Left renal pelvis (tissue), 4 donors: ENCODE results near the gene RNF126. TPM values are rescaled to one million over a fixed set of nuclear protein-coding genes. Genes with fewer than 3 reads are reported as not detected.

ENCODE experiments used
- polyA plus RNA-seq, 4 donors: library from polyadenylated mRNA; unstranded; fragments of 120-200 nt; gene quantifications; one replicate each; pipeline ENCODE4 v1.2.1, GENCODE V29; 2013; ENCODE audit not compliant: insufficient read length in 4 of 4

Gene RNF126
- polyA plus RNA-seq, 4 donors, result 19.4 to 37.5 (median 20.5) TPM

Other genes starting within 250 kb of the RNF126 start
- gene SHC2, start 202.2 kb downstream of the RNF126 start, polyA plus RNA-seq, result 10 to 100 TPM; 24.6 to 39.6 (median 29.3) TPM
- 1 to 10 TPM; 2.8 to 5.8 (median 4.5) TPM for gene MADCAM1, start 166.7 kb downstream of the RNF126 start, polyA plus RNA-seq
- 10 to 100 TPM in 2 of 4 donors, 1 to 10 TPM in 2; 5.3 to 16.9 (median 9.5) TPM for gene TPGS1, start 155.7 kb downstream of the RNF126 start, polyA plus RNA-seq
- 10 to 100 TPM; 50.0 to 71.2 (median 60.9) TPM for gene CDC34, start 131.5 kb downstream of the RNF126 start, polyA plus RNA-seq
- gene GZMM, start 119.2 kb downstream of the RNF126 start, polyA plus RNA-seq, result under 1 TPM in 3 of 4 donors, not detected in 1; 0.23 to 0.94 (median 0.37) TPM
- 100 to 1,000 TPM; 264 to 534 (median 410) TPM for gene BSG, start 90.6 kb downstream of the RNF126 start, polyA plus RNA-seq
- gene HCN2, start 73.3 kb downstream of the RNF126 start, polyA plus RNA-seq, result under 1 TPM; 0.19 to 0.74 (median 0.38) TPM
- gene POLRMT, start 29.7 kb downstream of the RNF126 start, polyA plus RNA-seq, result 10 to 100 TPM; 37.1 to 65.9 (median 53.1) TPM
- gene FGF22, start 23.3 kb downstream of the RNF126 start, polyA plus RNA-seq, result under 1 TPM; 0.11 to 0.55 (median 0.34) TPM
- 10 to 100 TPM; 14.3 to 18.8 (median 17.7) TPM for gene FSTL3, start 13.2 kb upstream of the RNF126 start, polyA plus RNA-seq
- gene PRSS57, start 32.2 kb upstream of the RNF126 start, polyA plus RNA-seq, result under 1 TPM in 3 of 4 donors, not detected in 1; 0.22 to 0.46 (median 0.23) TPM
- 100 to 1,000 TPM in 1 of 4 donors, 10 to 100 TPM in 3; 63.6 to 111 (median 78.1) TPM for gene PALM, start 45.7 kb upstream of the RNF126 start, polyA plus RNA-seq
- gene MISP, start 87.9 kb upstream of the RNF126 start, polyA plus RNA-seq, result 10 to 100 TPM in 1 of 4 donors, 1 to 10 TPM in 2, under 1 TPM in 1; 0.44 to 10.6 (median 6.8) TPM
- gene PTBP1, start 134.2 kb upstream of the RNF126 start, polyA plus RNA-seq, result 100 to 1,000 TPM; 292 to 417 (median 389) TPM
- 10 to 100 TPM; 10.3 to 18.9 (median 11.4) TPM for gene PLPPR3, start 158.7 kb upstream of the RNF126 start, polyA plus RNA-seq
- 1 to 10 TPM in 2 of 4 donors, under 1 TPM in 2; 0.86 to 3.6 (median 1.1) TPM for gene AZU1, start 164.6 kb upstream of the RNF126 start, polyA plus RNA-seq
- gene PRTN3, start 177.8 kb upstream of the RNF126 start, polyA plus RNA-seq, result 1 to 10 TPM in 2 of 4 donors, under 1 TPM in 2; 0.59 to 2.0 (median 1.0) TPM
- gene ELANE, start 189.1 kb upstream of the RNF126 start, polyA plus RNA-seq, result 1 to 10 TPM in 1 of 4 donors, under 1 TPM in 1, not detected in 2; 0.48 to 1.1 TPM
- 10 to 100 TPM in 1 of 4 donors, 1 to 10 TPM in 3; 2.3 to 12.9 (median 3.6) TPM for gene CFD, start 196.4 kb upstream of the RNF126 start, polyA plus RNA-seq
- 10 to 100 TPM; 46.5 to 86.8 (median 53.7) TPM for gene MED16, start 230.0 kb upstream of the RNF126 start, polyA plus RNA-seq
- not detected for gene RNU6-9, start 230.3 kb upstream of the RNF126 start, polyA plus RNA-seq